Loucy (cell line): ENCODE measurements around the gene USP17L11.
"Not testable (repeated sequence)": the region's sequence is repeated elsewhere in the genome, so short reads cannot be mapped to it uniquely, and the experiment has no call there.

Source experiments
- H2AFZ ChIP-seq: fragments of 200-600 bp; sonication (generic); 2 replicates; pipeline ENCODE4 v1.6.0; 2016; ENCODE audit warnings: antibody characterized with exemption, mild to moderate bottlenecking, low read length, moderate library complexity
- H3F3A ChIP-seq: fragments of 200-600 bp; 2 replicates; pipeline ENCODE4 v1.6.0; 2016; ENCODE audit warnings: antibody characterized with exemption, low read depth, mild to moderate bottlenecking
- H3K27me3 ChIP-seq: fragments of 200-600 bp; sonication (generic); 2 replicates; pipeline ENCODE4 v1.6.1; 2014; ENCODE audit warnings: low read length, mild to moderate bottlenecking; ENCODE audit not compliant: insufficient read depth, poor library complexity, severe bottlenecking
- H3K36me3 ChIP-seq: fragments of 200-600 bp; sonication (generic); 2 replicates; pipeline ENCODE4 v1.6.1; 2016; ENCODE audit warnings: low read length; ENCODE audit not compliant: insufficient read depth
- H3K4me1 ChIP-seq: fragments of 200-600 bp; sonication (generic); 2 replicates; pipeline ENCODE4 v1.5.1; 2014; ENCODE audit warnings: low read length, mild to moderate bottlenecking; ENCODE audit not compliant: insufficient read depth, poor library complexity, severe bottlenecking
- H3K4me2 ChIP-seq: fragments of 200-600 bp; sonication (generic); 2 replicates; pipeline ENCODE4 v1.6.0; 2014; ENCODE audit warnings: antibody characterized with exemption, low read length, low read depth, mild to moderate bottlenecking; ENCODE audit not compliant: poor library complexity, severe bottlenecking
- H3K4me3 ChIP-seq: fragments of 200-600 bp; sonication (generic); 2 replicates; pipeline ENCODE4 v1.5.1; 2014; ENCODE audit warnings: low read length, mild to moderate bottlenecking, mixed read lengths; ENCODE audit not compliant: poor library complexity, severe bottlenecking
- H3K79me2 ChIP-seq: fragments of 200-600 bp; sonication (generic); 2 replicates; pipeline ENCODE4 v1.6.1; 2014; ENCODE audit warnings: low read length; ENCODE audit not compliant: insufficient read depth
- H3K9ac ChIP-seq: fragments of 200-600 bp; sonication (generic); 2 replicates; pipeline ENCODE4 v1.6.0; 2014; ENCODE audit warnings: mild to moderate bottlenecking, low read depth, low read length, moderate library complexity; ENCODE audit not compliant: poor library complexity, severe bottlenecking
- H3K9me2 ChIP-seq: fragments of 200-600 bp; sonication (generic); replicated peaks from 2 replicates; pipeline ENCODE4 v1.6.1; 2016; ENCODE audit warnings: low read depth, low read length, mixed read lengths
- H3K9me3 ChIP-seq: fragments of 200-600 bp; sonication (generic); 2 replicates; pipeline ENCODE4 v1.6.1; 2014; ENCODE audit warnings: mild to moderate bottlenecking, antibody characterized with exemption, low read length, low read depth; ENCODE audit not compliant: insufficient read depth
- H4K20me1 ChIP-seq: fragments of 200-600 bp; sonication (generic); 2 replicates; pipeline ENCODE4 v1.6.0; 2014; ENCODE audit warnings: antibody characterized with exemption, low read length, mild to moderate bottlenecking; ENCODE audit not compliant: insufficient read depth, poor library complexity, severe bottlenecking

USP17L11 gene

GRCh38 chr4:9230249-9230648 is 15.0 kb downstream of the USP17L11 start:
- not testable (repeated sequence) for H2AFZ ChIP-seq, H3K4me2 ChIP-seq, H3K4me3 ChIP-seq, H3K9me3 ChIP-seq, H4K20me1 ChIP-seq, H3K79me2 ChIP-seq, H3K36me3 ChIP-seq, H3K9ac ChIP-seq, H3F3A ChIP-seq, H3K4me1 ChIP-seq, H3K27me3 ChIP-seq, H3K9me2 ChIP-seq

GRCh38 chr4:9234085-9234484 is 18.9 kb downstream of the USP17L11 start, which contains the start of gene USP17L15:
Gene USP17L15 (plus strand): TSS chr4:9234385. CDS start chr4:9234385, 0 bp downstream.
- not testable (repeated sequence) for H4K20me1 ChIP-seq, H3K4me1 ChIP-seq, H3K36me3 ChIP-seq, H3K79me2 ChIP-seq, H3K27me3 ChIP-seq, H3K9me2 ChIP-seq, H3F3A ChIP-seq, H3K4me3 ChIP-seq, H3K9me3 ChIP-seq, H3K4me2 ChIP-seq, H2AFZ ChIP-seq, H3K9ac ChIP-seq

- not testable (repeated sequence) for H3K79me2 ChIP-seq, H4K20me1 ChIP-seq, H3K36me3 ChIP-seq, H2AFZ ChIP-seq, H3K4me1 ChIP-seq, H3F3A ChIP-seq, H3K4me2 ChIP-seq, H3K9me2 ChIP-seq, H3K9ac ChIP-seq, H3K4me3 ChIP-seq, H3K9me3 ChIP-seq, H3K27me3 ChIP-seq
Measured at GRCh38 chr4:9238461-9238860, 23.3 kb downstream of the USP17L11 start.

- not testable (repeated sequence) for H3K4me2 ChIP-seq, H3K79me2 ChIP-seq, H3K4me3 ChIP-seq, H3K27me3 ChIP-seq, H3K9ac ChIP-seq, H3K4me1 ChIP-seq, H2AFZ ChIP-seq, H3K9me3 ChIP-seq, H4K20me1 ChIP-seq, H3K9me2 ChIP-seq, H3K36me3 ChIP-seq, H3F3A ChIP-seq
Measured at GRCh38 chr4:9243579-9243978, 28.4 kb downstream of the USP17L11 start, which contains the start of gene USP17L17. Gene USP17L17 (plus strand): TSS chr4:9243879. CDS start chr4:9243879, 0 bp downstream.

- not testable (repeated sequence) for H3K9me3 ChIP-seq, H3K4me1 ChIP-seq, H2AFZ ChIP-seq, H4K20me1 ChIP-seq, H3K4me2 ChIP-seq, H3K9me2 ChIP-seq, H3K36me3 ChIP-seq, H3K4me3 ChIP-seq, H3K27me3 ChIP-seq, H3F3A ChIP-seq, H3K79me2 ChIP-seq, H3K9ac ChIP-seq
Measured at GRCh38 chr4:9247953-9248680, 32.9 kb downstream of the USP17L11 start, which contains the start of gene USP17L18. Gene USP17L18 (plus strand): TSS chr4:9248630. CDS start chr4:9248630, 0 bp downstream.

- not testable (repeated sequence) for H4K20me1 ChIP-seq, H3K4me2 ChIP-seq, H3K4me3 ChIP-seq, H2AFZ ChIP-seq, H3K79me2 ChIP-seq, H3K36me3 ChIP-seq, H3K4me1 ChIP-seq, H3K27me3 ChIP-seq, H3K9me2 ChIP-seq, H3K9me3 ChIP-seq, H3F3A ChIP-seq, H3K9ac ChIP-seq
Measured at GRCh38 chr4:9253078-9253477, 37.9 kb downstream of the USP17L11 start, which contains the start of gene USP17L19. Gene USP17L19 (plus strand): TSS chr4:9253378. CDS start chr4:9253378, 0 bp downstream.

GRCh38 chr4:9257824-9258223 is 42.6 kb downstream of the USP17L11 start, which contains the start of gene USP17L20:
Gene USP17L20 (plus strand): TSS chr4:9258124. CDS start chr4:9258124, 0 bp downstream.
- not testable (repeated sequence) for H3K36me3 ChIP-seq, H3K4me1 ChIP-seq, H3K9ac ChIP-seq, H2AFZ ChIP-seq, H3K4me3 ChIP-seq, H3K79me2 ChIP-seq, H3K9me3 ChIP-seq, H3F3A ChIP-seq, H4K20me1 ChIP-seq, H3K4me2 ChIP-seq, H3K9me2 ChIP-seq, H3K27me3 ChIP-seq
